Middle frontal gyrus (tissue), 1 donor: Measurements from ENCODE around the gene PROSER3.
"Not testable (repeated sequence)": the region's sequence is repeated elsewhere in the genome, so short reads cannot be mapped to it uniquely, and the experiment has no call there.

Experiments used
- DNase-seq: peaks from one replicate; pipeline ENCODE4 v3.0.0-alpha.2; 2015; ENCODE audit warnings: low spot score; ENCODE audit errors: extremely low spot score

PROSER3 gene

GRCh38 chr19:35722461-35722860, 35.5 kb upstream of the PROSER3 start:
- no peak for DNase-seq

DNA sequence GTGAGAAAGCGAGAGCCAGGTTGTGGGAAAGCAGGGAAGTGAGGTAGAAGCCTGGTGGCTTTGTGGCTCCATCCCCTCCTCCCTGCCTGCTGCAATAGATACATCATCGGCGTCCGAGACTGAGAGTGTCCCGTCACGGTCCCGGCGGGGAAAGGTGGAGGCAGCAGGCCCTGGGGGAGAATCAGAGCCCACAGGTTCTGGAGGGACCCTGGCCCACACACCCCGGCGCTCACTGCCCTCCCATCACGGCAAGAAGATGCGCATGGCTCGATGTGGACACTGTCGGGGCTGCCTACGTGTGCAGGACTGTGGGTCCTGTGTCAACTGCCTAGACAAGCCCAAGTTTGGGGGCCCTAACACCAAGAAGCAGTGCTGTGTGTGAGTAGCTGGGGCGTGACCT, 35.1 kb upstream of the PROSER3 start:
- no peak for DNase-seq

GRCh38 chr19:35723671-35724070, 34.3 kb upstream of the PROSER3 start:
- no peak for DNase-seq

DNA sequence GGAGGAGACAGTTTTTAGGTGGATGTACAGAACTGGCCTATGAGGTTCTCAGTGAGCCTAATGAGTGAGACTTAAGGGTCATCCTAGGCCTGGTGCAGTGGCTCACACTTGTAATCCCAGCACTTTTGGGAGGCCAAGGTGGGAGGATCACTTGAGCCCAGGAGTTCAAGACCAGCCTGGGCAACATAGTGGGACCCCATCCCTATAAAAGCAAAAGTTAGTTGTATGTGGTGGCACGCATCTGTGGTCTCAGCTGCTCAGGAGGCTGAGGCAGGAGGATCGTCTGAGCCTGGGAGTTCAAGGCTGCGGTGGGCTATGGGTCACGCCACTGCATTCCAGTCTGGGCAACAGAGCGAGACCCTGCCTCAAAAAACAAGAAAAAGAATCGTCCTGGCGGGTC, 33.8 kb upstream of the PROSER3 start:
- not testable (repeated sequence) for DNase-seq

DNA sequence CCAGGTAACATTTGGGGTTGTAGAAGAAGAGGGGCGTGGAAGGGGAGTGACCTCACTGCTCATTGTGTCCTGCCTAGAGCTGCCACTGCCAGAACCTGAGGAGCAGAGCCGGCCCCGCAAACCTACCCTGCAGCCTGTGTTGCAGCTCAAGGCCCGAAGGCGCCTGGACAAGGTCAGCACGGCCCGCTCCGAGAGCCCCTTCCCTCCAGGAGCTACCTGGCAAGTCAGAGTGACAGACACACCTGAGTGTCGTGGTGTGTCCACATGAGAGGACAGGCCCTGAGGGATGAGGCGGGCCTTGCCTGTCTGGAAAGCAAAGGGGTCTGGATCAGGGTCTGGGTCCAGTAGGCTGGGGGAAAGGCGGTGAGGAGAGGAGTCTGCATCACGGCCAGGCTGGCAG, 33.4 kb upstream of the PROSER3 start:
- no peak for DNase-seq

GRCh38 chr19:35725216-35725861, 32.6 kb upstream of the PROSER3 start:
- DNase-seq, result no peak

DNA sequence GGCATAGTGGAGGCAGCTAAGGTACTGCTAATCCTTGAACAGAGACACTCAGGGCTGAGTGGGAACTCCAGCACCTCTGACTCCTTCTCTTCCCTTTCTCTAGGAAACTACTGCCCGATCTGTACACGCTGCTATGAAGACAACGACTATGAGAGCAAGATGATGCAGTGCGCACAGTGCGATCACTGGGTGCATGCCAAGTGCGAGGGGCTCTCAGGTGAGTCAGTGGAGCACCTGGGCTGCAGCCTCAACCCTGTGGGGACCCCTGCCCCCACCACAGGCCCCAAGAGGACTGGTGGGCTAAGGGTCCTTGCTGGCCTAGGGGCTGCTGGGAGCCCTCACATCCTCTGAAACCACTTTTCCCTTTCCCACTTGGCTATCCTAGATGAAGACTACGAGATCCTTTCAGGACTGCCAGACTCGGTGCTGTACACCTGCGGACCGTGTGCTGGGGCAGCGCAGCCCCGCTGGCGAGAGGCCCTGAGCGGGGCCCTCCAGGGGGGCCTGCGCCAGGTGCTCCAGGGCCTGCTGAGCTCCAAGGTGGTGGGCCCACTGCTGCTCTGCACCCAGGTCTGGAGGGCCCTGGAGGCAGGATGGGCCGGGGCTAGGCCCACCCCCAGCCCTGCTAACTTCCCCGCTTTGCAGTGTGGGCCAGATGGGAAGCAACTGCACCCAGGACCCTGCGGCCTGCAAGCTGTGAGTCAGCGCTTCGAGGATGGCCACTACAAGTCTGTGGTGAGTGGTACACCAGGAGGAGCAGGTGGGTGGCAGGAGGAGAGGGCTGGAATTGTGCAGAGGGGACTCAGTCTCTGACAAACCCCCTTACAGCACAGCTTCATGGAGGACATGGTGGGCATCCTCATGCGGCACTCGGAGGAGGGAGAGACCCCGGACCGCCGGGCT, 30.7 kb upstream of the PROSER3 start:
- no peak for DNase-seq

DNA sequence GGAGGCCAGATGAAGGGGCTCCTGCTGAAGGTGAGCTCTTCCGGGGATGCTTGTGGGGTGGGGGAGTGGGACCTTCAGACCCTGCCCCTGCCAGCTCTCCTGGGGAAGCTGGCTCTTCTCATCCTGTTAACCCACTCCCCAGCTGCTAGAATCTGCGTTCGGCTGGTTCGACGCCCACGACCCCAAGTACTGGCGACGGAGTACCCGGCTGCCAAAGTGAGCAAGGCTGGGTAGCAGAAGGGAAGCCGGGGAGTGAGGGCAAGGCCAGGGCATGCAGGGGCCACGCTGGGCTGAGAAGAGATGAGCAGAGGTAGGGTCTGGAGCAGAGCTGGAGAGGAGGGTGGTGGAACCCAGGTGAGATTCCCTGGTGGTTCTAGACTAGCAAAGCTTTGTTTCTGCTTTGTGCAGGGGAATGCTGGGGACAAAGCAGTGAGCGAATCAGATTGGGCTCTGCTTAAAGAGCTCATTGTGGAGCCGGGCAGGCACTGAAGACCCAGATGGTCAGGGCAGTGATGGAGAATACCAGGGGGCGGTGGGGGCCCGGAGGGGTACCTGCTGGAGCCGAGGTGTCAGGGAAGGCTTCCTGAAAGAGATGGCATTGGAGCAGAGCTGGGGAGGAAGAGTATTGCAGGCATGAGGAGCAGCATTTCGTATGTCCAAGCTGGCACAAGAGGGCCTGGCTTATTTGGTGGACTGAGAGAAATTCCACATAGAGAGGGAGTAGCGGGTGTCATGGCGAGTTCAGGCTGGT, 29.8 kb upstream of the PROSER3 start:
- no peak for DNase-seq

- DNase-seq, result no peak
Measured at GRCh38 chr19:35729021-35729420, 29.0 kb upstream of the PROSER3 start.

- no peak for DNase-seq
Measured at GRCh38 chr19:35729763-35730162, 28.2 kb upstream of the PROSER3 start.

DNA sequence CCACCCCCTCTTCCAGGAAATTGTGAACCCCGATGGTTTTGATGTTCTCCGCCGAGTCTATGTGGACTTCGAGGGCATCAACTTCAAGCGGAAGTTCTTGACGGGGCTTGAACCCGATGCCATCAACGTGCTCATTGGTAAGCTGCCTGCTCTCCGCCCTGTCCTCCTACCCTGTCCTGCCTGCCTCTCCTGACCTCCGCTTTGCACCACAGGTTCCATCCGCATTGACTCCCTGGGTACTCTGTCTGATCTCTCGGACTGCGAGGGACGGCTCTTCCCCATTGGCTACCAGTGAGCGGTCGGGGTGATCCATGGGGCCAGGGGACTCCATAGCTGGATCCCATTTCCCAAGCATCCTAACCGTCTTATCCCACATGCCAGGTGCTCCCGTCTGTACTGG, 27.6 kb upstream of the PROSER3 start:
- DNase-seq, result no peak

GRCh38 chr19:35731353-35731752, 26.6 kb upstream of the PROSER3 start:
- no peak for DNase-seq

DNA sequence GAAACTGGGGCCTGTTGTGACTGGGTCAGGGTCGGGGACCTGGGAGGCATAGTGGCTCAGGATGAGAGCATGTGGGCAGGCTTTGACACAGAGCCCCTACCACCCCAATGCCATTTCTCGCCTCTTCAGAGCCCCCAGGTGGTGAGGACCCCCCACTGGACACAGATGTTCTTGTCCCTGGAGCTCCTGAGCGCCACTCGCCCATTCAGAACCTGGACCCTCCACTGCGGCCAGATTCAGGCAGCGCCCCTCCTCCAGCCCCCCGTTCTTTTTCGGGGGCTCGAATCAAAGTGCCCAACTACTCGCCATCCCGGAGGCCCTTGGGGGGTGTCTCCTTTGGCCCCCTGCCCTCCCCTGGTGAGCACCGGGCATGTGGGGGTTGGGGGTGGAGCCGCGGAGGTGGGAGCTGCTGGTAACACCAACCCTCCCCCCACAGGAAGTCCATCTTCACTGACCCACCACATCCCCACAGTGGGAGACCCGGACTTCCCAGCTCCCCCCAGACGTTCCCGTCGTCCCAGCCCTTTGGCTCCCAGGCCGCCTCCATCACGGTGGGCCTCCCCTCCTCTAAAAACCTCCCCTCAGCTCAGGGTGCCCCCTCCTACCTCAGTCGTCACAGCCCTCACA, 26.1 kb upstream of the PROSER3 start:
- DNase-seq, result no peak

- DNase-seq, result no peak
Measured at GRCh38 chr19:35732540-35733179, 25.3 kb upstream of the PROSER3 start.

- DNase-seq, result no peak
Measured at GRCh38 chr19:35733180-35734125, 24.5 kb upstream of the PROSER3 start.

DNA sequence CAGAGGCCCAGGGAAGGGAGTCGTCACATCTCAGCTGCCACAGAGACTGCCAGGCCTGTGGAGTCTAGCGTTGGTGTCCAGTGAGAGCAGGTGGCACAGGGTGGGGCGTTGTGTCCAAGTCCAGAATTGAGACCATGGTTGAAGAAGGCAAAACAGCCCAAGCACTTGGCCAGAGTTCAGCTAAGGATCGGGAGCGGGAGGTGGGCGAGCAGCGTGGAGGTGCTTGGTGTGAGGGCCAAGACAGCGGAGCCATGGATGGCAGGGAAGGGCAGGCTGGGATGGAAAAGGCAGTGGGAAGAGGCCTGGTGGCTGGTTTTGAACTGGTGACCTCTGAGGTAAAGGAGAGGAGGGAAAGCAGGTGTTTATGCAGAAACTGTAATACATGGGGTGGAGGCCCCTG, 23.7 kb upstream of the PROSER3 start:
- DNase-seq, result no peak

DNA sequence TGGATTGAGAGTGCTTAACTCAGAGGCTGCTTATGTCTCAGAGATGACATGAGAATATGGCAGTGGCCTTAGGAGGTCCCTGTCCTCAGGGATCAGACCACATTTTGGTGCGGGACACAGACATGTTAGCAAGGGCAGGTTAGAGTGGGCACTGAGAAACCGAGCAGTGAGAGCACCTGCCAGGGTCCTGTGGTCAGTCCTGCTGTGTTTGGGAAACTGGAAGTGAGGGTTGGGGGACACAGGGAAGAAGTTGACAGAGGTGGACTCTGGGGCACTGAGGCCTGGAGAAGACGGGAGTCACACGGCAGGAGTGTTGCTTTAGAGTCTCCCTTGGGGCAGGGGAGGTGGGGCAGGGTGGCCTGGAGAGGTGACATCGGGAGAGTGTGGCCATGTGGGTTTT, 23.1 kb upstream of the PROSER3 start:
- no peak for DNase-seq

GRCh38 chr19:35736913-35737886, 20.8 kb upstream of the PROSER3 start:
- DNase-seq, result no peak
